ENCODE results near the gene ADAMTS18. TPM values are rescaled to one million over a fixed set of nuclear protein-coding genes. Genes with fewer than 3 reads are reported as not detected.

The ADAMTS18 gene
- total RNA-seq, 1 donor from 2014 or later = not detected

DNA sequence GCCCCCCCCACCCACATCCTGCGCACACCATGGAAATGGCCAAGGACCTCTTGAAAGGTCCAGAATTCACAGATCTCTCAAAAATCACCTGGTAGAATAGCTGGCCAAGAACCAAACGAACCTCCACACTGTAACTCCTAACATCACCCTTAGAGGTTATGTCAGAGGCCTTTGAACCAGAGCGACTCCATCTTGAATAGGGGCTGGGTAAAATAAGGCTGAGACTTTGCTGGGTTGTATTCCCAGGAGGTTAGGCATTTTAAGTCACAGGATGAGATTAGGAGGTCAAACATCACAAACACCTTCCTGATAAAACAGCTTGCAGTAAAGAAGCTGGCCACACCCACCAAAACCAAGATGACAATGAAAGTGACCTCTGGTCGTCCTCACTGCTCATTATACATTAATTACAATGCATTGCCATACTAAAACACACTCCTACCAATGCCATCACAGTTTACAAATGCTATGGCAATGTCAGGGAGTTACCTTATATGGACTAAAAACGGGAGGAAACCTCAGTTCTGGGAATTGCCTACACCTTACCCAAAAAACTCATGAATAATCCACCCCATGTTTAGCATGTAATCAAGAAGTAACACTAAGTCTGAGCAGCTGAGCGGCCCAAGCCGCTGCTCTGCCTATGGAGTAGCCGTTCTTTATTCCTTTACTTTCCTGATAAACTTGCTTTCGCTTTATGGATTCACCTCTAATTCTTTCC lies 200.9 kb downstream of the ADAMTS18 start:
- no peak for DNase-seq
- Histone ChIP-seq H3K27me3 (ENCODE audit: low read depth) (peaks cover 21% of the 10 kb centered on the region), H3K4me1 (peaks cover 3% of the 10 kb centered on the region), H3K9me3 (replicated peaks) (no peaks in the 10 kb centered on the region), H3K36me3 (no peaks in the 10 kb centered on the region), H3K27ac (replicated peaks) (no peak overlapping the region), H3K4me3 (no peak overlapping the region)
- TF ChIP-seq, protein P1, sequence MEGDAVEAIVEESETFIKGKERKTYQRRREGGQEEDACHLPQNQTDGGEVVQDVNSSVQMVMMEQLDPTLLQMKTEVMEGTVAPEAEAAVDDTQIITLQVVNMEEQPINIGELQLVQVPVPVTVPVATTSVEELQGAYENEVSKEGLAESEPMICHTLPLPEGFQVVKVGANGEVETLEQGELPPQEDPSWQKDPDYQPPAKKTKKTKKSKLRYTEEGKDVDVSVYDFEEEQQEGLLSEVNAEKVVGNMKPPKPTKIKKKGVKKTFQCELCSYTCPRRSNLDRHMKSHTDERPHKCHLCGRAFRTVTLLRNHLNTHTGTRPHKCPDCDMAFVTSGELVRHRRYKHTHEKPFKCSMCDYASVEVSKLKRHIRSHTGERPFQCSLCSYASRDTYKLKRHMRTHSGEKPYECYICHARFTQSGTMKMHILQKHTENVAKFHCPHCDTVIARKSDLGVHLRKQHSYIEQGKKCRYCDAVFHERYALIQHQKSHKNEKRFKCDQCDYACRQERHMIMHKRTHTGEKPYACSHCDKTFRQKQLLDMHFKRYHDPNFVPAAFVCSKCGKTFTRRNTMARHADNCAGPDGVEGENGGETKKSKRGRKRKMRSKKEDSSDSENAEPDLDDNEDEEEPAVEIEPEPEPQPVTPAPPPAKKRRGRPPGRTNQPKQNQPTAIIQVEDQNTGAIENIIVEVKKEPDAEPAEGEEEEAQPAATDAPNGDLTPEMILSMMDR (IDR thresholded peaks at IDR 0.05; ENCODE audit: borderline replicate concordance) = no peak
- intact Hi-C loops (cut with micrococcal nuclease) = no loop called here

Other genes with a start within 250 kb of the ADAMTS18 start
- 16.8 TPM for gene MON1B, start 243.8 kb downstream of the ADAMTS18 start, total RNA-seq
- gene SYCE1L, start 235.6 kb downstream of the ADAMTS18 start, total RNA-seq = 0.66 TPM

All from left ventricle myocardium inferior (tissue), 1 donor.